ENCODE results near the gene FBXW11. TPM values are rescaled to one million over a fixed set of nuclear protein-coding genes. Genes with fewer than 3 reads are reported as not detected.

FBXW11 gene
- total and polyA plus RNA-seq, 2 of the 13 experiments (the other 11 are each of a cell fraction or from before 2014, with no cell fraction given) = 31.7 to 53.6 TPM

GRCh38 chr5:172006321-172007174, at the start of gene FBXW11 (continued):
- TF ChIP-seq RARG (CRISPR knock-in tag; IDR thresholded peaks at IDR 0.05; ENCODE audit: low read depth) (no peak), HHEX (CRISPR knock-in tag; IDR thresholded peaks at IDR 0.05) (no peak), ZNF337 (CRISPR knock-in tag; IDR thresholded peaks at IDR 0.05; ENCODE audit: borderline replicate concordance, low read depth) (no peak), ZNF263 (CRISPR knock-in tag; IDR thresholded peaks at IDR 0.05) (peak; percentile 100), TERF1 (CRISPR knock-in tag; IDR thresholded peaks at IDR 0.05) (no peak; the same call in 1 of the 2 replicates), TFDP1 (CRISPR knock-in tag; IDR thresholded peaks at IDR 0.05; ENCODE audit: borderline replicate concordance) (no peak), ARNT2 (CRISPR knock-in tag; IDR thresholded peaks at IDR 0.05; ENCODE audit: low read depth) (peak; percentile 58; the same call in 1 of the 2 replicates), POLR2AphosphoS2 (IDR thresholded peaks at IDR 0.05; ENCODE audit: low read depth, low read length) (no peak), ZFAT (CRISPR knock-in tag; conservative IDR thresholded peaks at IDR 0.05) (no peak), HOXA3 (CRISPR knock-in tag; IDR thresholded peaks at IDR 0.05) (peak; percentile 65), SOX6 (IDR thresholded peaks at IDR 0.05) (no peak), SOX6 (CRISPR knock-in tag; IDR thresholded peaks at IDR 0.05) (peak; percentile 61; the same call in 1 of the 2 replicates), PHB2 (IDR thresholded peaks at IDR 0.05; ENCODE audit: partially characterized antibody) (no peak), ZBTB40 (IDR thresholded peaks at IDR 0.05) (peak; percentile 85), ZBTB40 (CRISPR knock-in tag; IDR thresholded peaks at IDR 0.05) (peak; percentile 69; the same call in 1 of the 2 replicates), NR2C2 (CRISPR knock-in tag; IDR thresholded peaks at IDR 0.05; ENCODE audit: borderline replicate concordance) (peak; percentile 99), ZNF777 (CRISPR knock-in tag; IDR thresholded peaks at IDR 0.05) (peak; percentile 98), DDIT3 (CRISPR knock-in tag; IDR thresholded peaks at IDR 0.05) (no peak), ZMYM4 (CRISPR knock-in tag; IDR thresholded peaks at IDR 0.05) (peak; percentile 58; the same call in 1 of the 2 replicates)

Data from HepG2 (cell line).